Parathyroid adenoma (tissue), 2 donors: ENCODE measurements around the gene SPINT3.

Experiments used
- H2AFZ ChIP-seq: fragments of 300-600 bp; sonication (generic); one replicate; pipeline ENCODE4 v1.7.0; 2017; ENCODE audit warnings: antibody characterized with exemption, mild to moderate bottlenecking
- H3K27ac ChIP-seq: fragments of 300-600 bp; sonication (generic); one replicate; pipeline ENCODE4 v1.7.0; 2017
- H3K27me3 ChIP-seq: fragments of 300-600 bp; sonication (generic); one replicate; pipeline ENCODE4 v1.7.0; 2017; ENCODE audit warnings: low read length; ENCODE audit not compliant: control insufficient read depth, insufficient read depth
- H3K36me3 ChIP-seq: fragments of 300-600 bp; sonication (generic); one replicate; pipeline ENCODE4 v1.7.0; 2017; ENCODE audit warnings: low read length; ENCODE audit not compliant: control insufficient read depth, insufficient read depth
- H3K4me1 ChIP-seq: fragments of 300-600 bp; sonication (generic); one replicate; pipeline ENCODE4 v1.7.0; 2017; ENCODE audit warnings: control low read depth
- H3K4me2 ChIP-seq: fragments of 300-600 bp; sonication (generic); one replicate; pipeline ENCODE4 v1.7.0; 2017; ENCODE audit warnings: low read length
- H3K4me3 ChIP-seq: fragments of 300-600 bp; sonication (generic); one replicate; pipeline ENCODE4 v1.7.0; 2017; ENCODE audit warnings: low read depth, low read length
- H3K79me2 ChIP-seq: fragments of 300-600 bp; sonication (generic); one replicate; pipeline ENCODE4 v1.7.0; 2017; ENCODE audit warnings: control low read depth
- H3K9ac ChIP-seq: fragments of 300-600 bp; sonication (generic); one replicate; pipeline ENCODE4 v1.7.0; 2017; ENCODE audit warnings: mild to moderate bottlenecking
- H3K9me3 ChIP-seq: fragments of 300-600 bp; sonication (generic); one replicate; pipeline ENCODE4 v1.7.0; 2017; ENCODE audit warnings: low read length; ENCODE audit not compliant: control insufficient read depth
- CTCF ChIP-seq: fragments of 300-600 bp; sonication (generic); IDR thresholded peaks from one replicate; pipeline ENCODE4 v1.7.0; 2017; ENCODE audit warnings: antibody characterized with exemption, mild to moderate bottlenecking
- donor health status: primary hyperparathyroidism.

Gene SPINT3

GRCh38 chr20:45509091-45509490 is 6.3 kb downstream of the SPINT3 start:
- TF ChIP-seq CTCF: no peak
- H3K4me1 ChIP-seq: no peaks in the 10 kb centered on the region
- no peak overlapping the region for H3K27ac ChIP-seq

GRCh38 chr20:45508068-45508886 is 7.1 kb downstream of the SPINT3 start:
- no peak for TF ChIP-seq CTCF
- Histone ChIP-seq H3K79me2 (no peaks in the 10 kb centered on the region), H3K27ac (no peak overlapping the region), H3K36me3 (no peaks in the 10 kb centered on the region), H3K9me3 (no peaks in the 10 kb centered on the region), H3K4me1 (no peaks in the 10 kb centered on the region), H3K4me2 (no peak overlapping the region), H2AFZ (no peak overlapping the region), H3K27me3 (no peaks in the 10 kb centered on the region), H3K4me3 (no peak overlapping the region), H3K9ac (no peak overlapping the region)

More at GRCh38 chr20:45509091-45509490, 6.3 kb downstream of the SPINT3 start:
- no peak overlapping the region for H3K4me3 ChIP-seq
- H3K36me3 ChIP-seq: no peaks in the 10 kb centered on the region
- H3K4me2 ChIP-seq: no peak overlapping the region
- no peaks in the 10 kb centered on the region for H3K9me3 ChIP-seq
- no peaks in the 10 kb centered on the region for H3K79me2 ChIP-seq
- H3K9ac ChIP-seq: no peak overlapping the region
- no peaks in the 10 kb centered on the region for H3K27me3 ChIP-seq
- H2AFZ ChIP-seq: no peak overlapping the region

- Histone ChIP-seq H3K79me2 (no peaks in the 10 kb centered on the region), H3K9me3 (no peaks in the 10 kb centered on the region), H3K4me1 (no peaks in the 10 kb centered on the region), H3K27ac (no peak overlapping the region), H3K4me2 (no peak overlapping the region), H3K4me3 (no peak overlapping the region), H3K27me3 (no peaks in the 10 kb centered on the region), H2AFZ (no peak overlapping the region), H3K9ac (no peak overlapping the region), H3K36me3 (no peaks in the 10 kb centered on the region)
- no peak for TF ChIP-seq CTCF
These were observed 8.2 kb downstream of the SPINT3 start for GRCh38 chr20:45507011-45507820.

GRCh38 chr20:45506398-45506797 is 9.0 kb downstream of the SPINT3 start:
- Histone ChIP-seq H3K9ac (no peak overlapping the region), H3K4me1 (no peaks in the 10 kb centered on the region), H3K27ac (no peak overlapping the region), H3K4me3 (no peak overlapping the region), H2AFZ (no peak overlapping the region), H3K36me3 (no peaks in the 10 kb centered on the region), H3K9me3 (no peaks in the 10 kb centered on the region), H3K79me2 (no peaks in the 10 kb centered on the region), H3K4me2 (no peak overlapping the region), H3K27me3 (no peaks in the 10 kb centered on the region)
- TF ChIP-seq CTCF: no peak
